Left colon (tissue), 2 donors: ENCODE measurements around the gene HS2ST1. TPM values are rescaled to one million over a fixed set of nuclear protein-coding genes. Genes with fewer than 3 reads are reported as not detected.

Experiments used
- ATAC-seq: fragments of 200-7000 bp; cut with Tn5 transposase; one replicate; pipeline ENCODE4 v1.9.1; 2020; ENCODE audit warnings: mild to moderate bottlenecking, moderate library complexity
- DNase-seq, 2 donors: peaks; one replicate each; pipeline ENCODE4 v3.0.0-alpha.2; 2020
- intact Hi-C, 2 donors: fragments of 100-400 bp; cut with DNase I in 1 of 2; cut with micrococcal nuclease in 1 of 2; formaldehyde crosslinking; loops; one replicate each; pipeline versions ENCODE4 v1.11.2 to v1.14.0; 2022; cut with DNase I, micrococcal nuclease
- total RNA-seq, 2 donors: library from RNA; stranded (reverse); fragmentation: NEBNext Ultra II Directional; extraction: Animal tissue kit (Norgen Biotek cat#: 25700); gene quantifications; one replicate each; pipeline ENCODE4 v1.2.1, GENCODE V29; 2021
- donor health status: DM: no; HTN: no; CAD: no.
- donor health status: DM: yes; HTN: yes; CAD: no.

The HS2ST1 gene
- total RNA-seq, 2 donors from 2014 or later = 17.4 to 23.5 TPM

GRCh38 chr1:87115891-87116290 is 201.5 kb downstream of the HS2ST1 start:
- intact Hi-C loops = no loop called here
- DNase-seq = no peak
- ATAC-seq = no peak

DNA sequence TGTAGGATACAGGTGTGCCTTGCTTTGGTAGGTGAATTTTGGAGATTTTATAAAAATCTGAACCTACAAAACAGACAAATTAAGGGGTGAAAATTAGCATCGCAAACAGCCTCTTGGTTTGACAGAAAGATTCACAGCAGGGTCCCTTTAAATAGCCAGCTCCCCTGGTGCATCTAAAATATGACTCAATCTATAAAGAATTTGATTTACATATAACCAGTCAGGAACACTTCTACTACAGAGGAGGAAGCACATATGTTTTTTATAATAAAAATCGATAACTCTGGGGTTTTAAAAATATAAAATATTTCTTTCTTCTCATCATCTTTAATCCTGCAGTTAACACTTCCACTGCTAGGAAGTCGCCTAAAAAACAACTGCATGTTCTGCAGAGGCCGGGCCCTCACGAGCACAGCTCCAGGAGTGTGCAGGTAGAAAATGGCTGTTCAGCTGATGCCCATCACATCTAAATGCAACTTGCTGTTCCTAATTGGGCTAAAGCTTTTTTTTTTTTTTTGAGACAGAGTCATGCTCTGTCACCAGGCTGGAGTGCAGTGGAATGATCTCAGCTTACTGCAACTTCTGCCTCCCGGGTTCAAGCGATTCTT is 203.4 kb downstream of the HS2ST1 start:
- intact Hi-C loops = no loop called here
- ATAC-seq = no peak
- no peak for DNase-seq

DNA sequence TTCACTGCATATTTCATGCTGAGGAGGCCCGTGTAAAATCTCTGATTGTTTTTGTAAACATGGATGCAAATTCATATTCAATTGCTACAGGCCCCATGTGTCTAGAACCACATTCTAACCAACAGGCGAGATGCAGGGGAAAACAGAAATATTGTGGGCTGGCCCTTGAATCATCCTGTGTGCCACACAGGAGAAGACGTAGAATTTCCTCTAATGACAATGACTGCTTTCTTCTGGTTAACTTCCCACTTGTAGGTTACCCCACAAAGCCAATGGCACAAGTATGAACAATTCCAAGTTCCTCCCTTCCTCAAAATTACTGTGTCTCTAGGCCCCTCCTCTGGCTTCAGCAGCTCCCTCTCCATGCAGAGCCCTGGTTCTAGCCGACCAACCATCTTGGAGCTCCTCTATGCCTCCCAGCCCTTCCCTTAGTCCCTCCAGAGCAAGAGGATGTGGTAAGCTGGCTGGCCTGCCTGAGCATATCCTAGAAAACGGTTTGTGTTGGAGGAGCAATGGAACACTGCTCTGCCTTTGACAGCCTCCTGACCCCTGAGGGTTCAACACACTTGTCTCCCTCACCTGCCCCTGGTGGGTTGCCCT is 205.2 kb downstream of the HS2ST1 start:
- intact Hi-C loops = no loop called here
- ATAC-seq = no peak
- DNase-seq = no peak

- ATAC-seq (no peak), DNase-seq (no peak)
- intact Hi-C loops = no loop called here
Measured at GRCh38 chr1:87120779-87121178, 206.3 kb downstream of the HS2ST1 start.

DNA sequence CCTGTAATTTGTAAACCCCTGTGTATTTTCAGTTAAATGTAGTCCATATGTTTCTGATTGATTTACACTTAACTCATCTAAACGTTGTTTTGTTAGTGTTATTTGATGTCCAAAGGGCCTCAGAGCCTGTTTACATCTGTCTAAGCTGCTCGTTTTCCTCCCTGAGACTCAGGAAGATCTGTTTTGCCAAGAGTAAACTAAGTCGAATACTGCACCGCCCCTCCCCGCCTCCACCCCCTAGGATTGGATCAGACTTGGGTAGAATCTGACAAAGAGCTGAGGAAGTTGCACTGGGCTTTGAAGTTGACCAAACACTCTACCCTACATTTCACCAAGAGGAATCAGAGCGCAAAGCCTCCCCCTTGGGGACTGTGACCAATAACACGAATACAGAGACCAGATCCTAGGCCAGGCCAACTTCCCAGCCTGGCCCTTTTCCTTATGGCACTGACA is 207.3 kb downstream of the HS2ST1 start:
- ATAC-seq = no peak
- DNase-seq = no peak

DNA sequence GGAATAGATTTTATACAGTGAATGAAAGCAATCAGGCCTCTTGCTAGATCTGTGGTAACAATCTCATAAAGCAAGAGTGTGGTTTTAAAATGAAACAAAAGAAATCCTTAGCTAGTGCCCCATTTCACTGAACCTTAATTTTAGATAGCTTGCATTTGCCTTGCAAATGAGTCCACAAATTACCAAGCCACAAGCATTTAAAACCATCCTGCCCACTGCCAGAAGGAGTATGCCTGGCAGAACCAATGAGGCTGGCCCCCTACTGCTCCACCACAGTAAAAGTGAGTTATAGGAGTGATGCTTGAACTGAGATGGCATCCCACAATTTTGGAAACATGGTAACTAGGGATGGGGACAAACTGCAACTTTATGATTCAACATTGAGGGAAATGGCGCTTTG is 207.8 kb downstream of the HS2ST1 start:
- intact Hi-C loops = no loop called here
- ATAC-seq (no peak), DNase-seq (no peak)

More for the DNA sequence above, 207.3 kb downstream of the HS2ST1 start:
- intact Hi-C loops = no loop called here

GRCh38 chr1:87123610-87124009 is 209.2 kb downstream of the HS2ST1 start:
- no peak for ATAC-seq
- DNase-seq = no peak
- intact Hi-C loops = no loop called here

GRCh38 chr1:87126886-87127505 is 212.6 kb downstream of the HS2ST1 start:
- DNase-seq = no peak
- intact Hi-C loops = no loop called here
- no peak for ATAC-seq

GRCh38 chr1:87127581-87127980 is 213.1 kb downstream of the HS2ST1 start:
- intact Hi-C loops = no loop called here
- ATAC-seq (no peak), DNase-seq (no peak)

- intact Hi-C loops = no loop called here
- no peak for ATAC-seq
- DNase-seq = no peak
Measured at GRCh38 chr1:87129038-87129437, 214.6 kb downstream of the HS2ST1 start.

DNA sequence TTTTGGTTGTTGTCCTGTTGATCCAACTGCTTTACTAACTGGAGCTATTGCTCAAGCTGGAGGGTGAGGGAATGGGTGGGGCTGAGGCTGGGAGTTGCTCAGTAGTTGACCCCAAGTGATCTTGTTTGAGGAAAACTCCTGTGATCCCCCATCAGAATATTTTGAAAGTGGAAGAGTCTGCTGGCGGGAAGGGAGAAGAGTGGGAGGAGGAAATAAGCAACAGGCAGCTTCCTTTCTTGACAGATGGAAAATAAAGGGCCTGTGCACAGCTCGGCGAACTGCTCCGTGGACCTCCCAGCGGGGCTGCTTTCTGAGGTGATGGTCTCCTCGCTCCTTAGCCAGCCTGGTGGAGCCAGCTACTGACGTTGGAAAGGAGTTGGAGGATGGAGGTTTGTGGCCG is 215.2 kb downstream of the HS2ST1 start:
- intact Hi-C loops = no loop called here
- ATAC-seq (no peak), DNase-seq (no peak)

- intact Hi-C loops = no loop called here
- DNase-seq (no peak), ATAC-seq (no peak)
Measured at GRCh38 chr1:87130438-87130837, 216.0 kb downstream of the HS2ST1 start.

GRCh38 chr1:87131809-87132283 is 217.4 kb downstream of the HS2ST1 start:
- DNase-seq = peak; percentile 61 to 78
- peak; percentile 98 for ATAC-seq
- intact Hi-C loops = no loop called here

DNA sequence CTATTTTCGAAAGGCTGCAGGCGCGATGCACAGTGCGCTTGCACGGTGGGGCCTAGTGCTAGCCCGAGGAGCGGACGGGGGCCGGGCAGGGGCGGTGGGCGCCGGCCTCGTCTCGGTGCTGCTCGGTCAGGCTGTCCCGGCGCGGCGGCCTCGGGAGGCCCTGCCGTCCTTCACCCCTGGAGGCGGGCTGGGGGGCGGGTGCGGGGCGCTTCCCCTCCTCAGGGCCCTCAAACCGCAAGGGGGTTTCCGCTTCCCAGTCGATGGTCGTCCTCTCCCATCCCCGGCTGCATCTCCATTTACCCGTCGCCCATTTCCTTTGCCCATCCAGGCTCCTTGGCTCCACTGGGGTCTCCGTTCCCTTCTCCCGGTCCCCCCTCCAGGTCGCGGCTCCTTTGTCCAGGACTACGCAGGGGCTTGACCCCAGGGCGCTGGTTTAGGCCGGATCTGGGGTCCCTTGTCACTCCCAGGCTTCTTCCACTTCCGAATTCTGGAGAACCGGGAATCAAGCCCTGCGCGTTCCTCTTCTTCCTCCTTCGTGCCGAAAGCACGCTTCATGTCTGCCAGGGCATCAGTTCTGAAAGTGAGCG is 217.9 kb downstream of the HS2ST1 start:
- ATAC-seq (peak; percentile 18), DNase-seq (no peak)
- intact Hi-C loops = no loop called here

DNA sequence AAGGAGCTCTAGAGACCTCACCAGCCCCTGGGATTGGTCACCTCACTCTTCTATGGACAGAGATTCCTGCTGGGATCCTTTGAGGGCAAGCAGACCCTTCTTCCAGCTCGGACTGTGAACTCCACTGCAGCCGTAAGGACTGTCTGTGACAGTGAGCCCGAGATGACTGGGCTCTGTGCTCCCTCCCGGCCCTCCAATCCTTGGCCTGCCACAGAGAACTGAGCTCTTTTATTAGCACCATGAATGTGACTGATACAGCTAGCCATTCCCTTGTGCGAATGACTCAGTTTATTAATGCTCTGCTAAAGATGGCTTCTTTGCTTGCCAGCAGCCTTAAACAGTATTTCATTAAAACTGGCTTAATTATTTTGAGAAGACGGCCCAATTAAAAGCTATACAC is 219.6 kb downstream of the HS2ST1 start:
- ATAC-seq (no peak), DNase-seq (no peak)
- intact Hi-C loops = no loop called here

DNA sequence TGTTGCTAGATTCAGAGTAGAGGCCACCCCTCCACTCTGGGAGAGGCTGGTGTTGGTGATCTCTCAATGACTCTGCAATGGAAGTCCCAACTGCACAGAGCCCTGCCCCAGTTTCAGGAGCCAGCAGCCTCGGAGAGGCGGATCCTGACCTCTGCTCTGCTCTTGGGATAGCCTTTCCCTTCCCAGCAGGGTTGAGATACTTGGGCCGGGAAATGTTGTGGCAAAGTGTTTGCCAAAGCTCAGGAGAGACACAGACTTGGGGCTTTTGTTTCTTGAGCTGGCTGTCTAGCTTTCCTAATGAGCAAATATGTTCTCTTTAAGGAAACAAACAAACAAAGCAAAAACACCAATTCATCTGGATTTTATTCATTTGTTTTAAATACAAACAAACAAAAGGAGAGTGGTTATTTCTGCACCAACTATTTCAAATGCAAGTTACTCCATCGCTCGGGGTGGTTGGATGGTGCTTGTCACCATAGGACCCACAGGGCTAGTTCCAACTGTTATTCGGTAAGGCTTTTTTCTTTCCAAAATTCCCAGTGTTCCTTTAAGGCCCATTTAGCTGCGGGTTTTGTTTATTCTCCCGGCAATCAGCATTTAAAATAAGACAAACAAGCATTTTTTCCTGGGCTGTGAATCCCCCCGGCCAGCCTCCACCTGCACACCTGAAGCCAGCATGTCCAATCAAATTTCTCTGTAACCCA is 220.3 kb downstream of the HS2ST1 start:
- DNase-seq = no peak
- ATAC-seq = no peak
- intact Hi-C loops = no loop called here

- ATAC-seq (no peak), DNase-seq (no peak)
- intact Hi-C loops = no loop called here
Measured at GRCh38 chr1:87135329-87135712, 220.9 kb downstream of the HS2ST1 start.

- DNase-seq (no peak), ATAC-seq (no peak)
- intact Hi-C loops = no loop called here
Measured at GRCh38 chr1:87136607-87137341, 222.3 kb downstream of the HS2ST1 start.

- no peak for ATAC-seq
- no peak for DNase-seq
- intact Hi-C loops = no loop called here
Measured at GRCh38 chr1:87137342-87137739, 222.9 kb downstream of the HS2ST1 start.
